ENCODE data around the gene TMEM212. TPM values are rescaled to one million over a fixed set of nuclear protein-coding genes. Genes with fewer than 3 reads are reported as not detected.
"Not testable (repeated sequence)": the region's sequence is repeated elsewhere in the genome, so short reads cannot be mapped to it uniquely, and the experiment has no call there.

The TMEM212 gene
- total RNA-seq, 1 experiment from 2014 or later = 0.05 TPM

- DNase-seq (ENCODE audit: low spot score) = no peak
Observed at GRCh38 chr3:171812811-171813210, 30.3 kb upstream of the TMEM212 start.

- no peak for DNase-seq (ENCODE audit: low spot score)
Observed at GRCh38 chr3:171813278-171813896, 29.8 kb upstream of the TMEM212 start.

- no peak for DNase-seq (ENCODE audit: low spot score)
Observed at GRCh38 chr3:171813897-171814460, 29.2 kb upstream of the TMEM212 start.

GRCh38 chr3:171814662-171815061 lies 28.5 kb upstream of the TMEM212 start:
- not testable (repeated sequence) for DNase-seq (ENCODE audit: low spot score)

- DNase-seq (ENCODE audit: low spot score) = no peak
Observed at GRCh38 chr3:171815973-171816595, 27.1 kb upstream of the TMEM212 start.

- DNase-seq (ENCODE audit: low spot score) = no peak
Observed at GRCh38 chr3:171817074-171817800, 25.9 kb upstream of the TMEM212 start.

GRCh38 chr3:171821044-171821443 lies 22.1 kb upstream of the TMEM212 start:
- DNase-seq (ENCODE audit: low spot score) = no peak

GRCh38 chr3:171821778-171822358 lies 21.3 kb upstream of the TMEM212 start:
- no peak for DNase-seq (ENCODE audit: low spot score)

- DNase-seq (ENCODE audit: low spot score) = no peak
Observed at GRCh38 chr3:171822431-171823106, 20.6 kb upstream of the TMEM212 start.

- no peak for DNase-seq (ENCODE audit: low spot score)
Observed at GRCh38 chr3:171824116-171824515, 19.0 kb upstream of the TMEM212 start.

- no peak for DNase-seq (ENCODE audit: low spot score)
Observed at GRCh38 chr3:171824824-171825221, 18.3 kb upstream of the TMEM212 start.

- no peak for DNase-seq (ENCODE audit: low spot score)
Observed at GRCh38 chr3:171825222-171825828, 17.8 kb upstream of the TMEM212 start.

GRCh38 chr3:171827385-171827784 lies 15.8 kb upstream of the TMEM212 start:
- no peak for DNase-seq (ENCODE audit: low spot score)

- no peak for DNase-seq (ENCODE audit: low spot score)
Observed at GRCh38 chr3:171827836-171828458, 15.2 kb upstream of the TMEM212 start.

- no peak for DNase-seq (ENCODE audit: low spot score)
Observed at GRCh38 chr3:171828902-171829770, 14.0 kb upstream of the TMEM212 start.

- peak; percentile 93 for DNase-seq (ENCODE audit: low spot score)
Observed at GRCh38 chr3:171829841-171830517, 13.2 kb upstream of the TMEM212 start.

GRCh38 chr3:171830518-171830875 lies 12.7 kb upstream of the TMEM212 start:
- no peak for DNase-seq (ENCODE audit: low spot score)

- DNase-seq (ENCODE audit: low spot score) = no peak
Observed at GRCh38 chr3:171831936-171832335, 11.2 kb upstream of the TMEM212 start.

GRCh38 chr3:171832989-171833388 lies 10.2 kb upstream of the TMEM212 start:
- no peak for DNase-seq (ENCODE audit: low spot score)

Data from HT-29 (cell line).